HL-60 (cell line): ENCODE results near the gene KCNT1.

Experiments
- CTCF ChIP-seq: IDR thresholded peaks from one replicate; pipeline ENCODE4 v1.5.1; 2011; ENCODE audit warnings: low read length, control low read depth, inconsistent platforms; ENCODE audit not compliant: insufficient read depth
- GABPA ChIP-seq: IDR thresholded peaks from 2 replicates; pipeline ENCODE4 v1.6.1; 2012; ENCODE audit warnings: low read depth
- POLR2AphosphoS5 ChIP-seq: IDR thresholded peaks from 2 replicates; pipeline ENCODE4 v1.6.1; 2012; ENCODE audit warnings: low read depth
- REST ChIP-seq: IDR thresholded peaks from 2 replicates; pipeline ENCODE4 v1.6.1; 2012; ENCODE audit warnings: low read depth; ENCODE audit not compliant: insufficient replicate concordance

- TF ChIP-seq CTCF, result no peak
- no peak for TF ChIP-seq POLR2AphosphoS5
- TF ChIP-seq GABPA, result no peak
- TF ChIP-seq REST, result no peak
Observed at GRCh38 chr9:135827866-135828580, 126.0 kb downstream of the KCNT1 start.
